ENCODE data around the gene CCL2.

The CCL2 gene

DNA sequence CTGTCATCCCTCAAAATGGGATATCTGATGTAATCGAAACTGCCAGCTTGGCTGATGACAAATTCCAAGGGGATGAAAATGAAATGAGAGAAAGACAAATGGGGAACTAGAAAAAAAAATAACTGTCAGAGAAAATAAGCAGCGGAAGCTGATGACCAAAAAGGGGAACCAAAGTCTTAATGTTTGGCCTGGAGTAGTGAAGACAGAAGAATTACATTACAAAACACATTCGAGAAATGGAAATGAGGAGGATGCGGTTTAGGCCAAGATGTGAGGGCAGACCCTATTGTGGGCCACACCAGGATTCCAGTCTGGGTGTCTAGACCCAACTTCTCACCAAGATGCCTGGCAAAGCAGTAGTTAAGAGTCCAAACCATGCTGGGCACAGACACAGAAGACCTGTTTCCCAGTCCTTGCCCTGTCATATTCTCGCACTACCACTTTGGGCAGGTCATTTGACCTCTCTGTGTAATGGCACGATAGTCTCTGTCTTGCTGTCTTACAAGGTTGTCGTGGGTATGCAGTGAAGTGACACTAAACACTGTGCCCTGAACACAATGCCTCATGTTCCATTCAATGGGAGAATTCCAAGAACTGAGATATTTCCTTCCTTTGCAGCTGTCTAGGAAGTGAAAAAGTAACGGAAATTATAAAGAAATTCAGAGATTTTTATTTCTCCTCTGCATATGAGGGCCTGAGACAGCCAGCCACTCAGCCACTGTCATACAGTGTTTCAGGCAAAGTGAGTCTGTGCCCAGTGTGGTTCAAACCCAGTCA lies 12.3 kb upstream of the CCL2 start:
- no peak for DNase-seq

DNA sequence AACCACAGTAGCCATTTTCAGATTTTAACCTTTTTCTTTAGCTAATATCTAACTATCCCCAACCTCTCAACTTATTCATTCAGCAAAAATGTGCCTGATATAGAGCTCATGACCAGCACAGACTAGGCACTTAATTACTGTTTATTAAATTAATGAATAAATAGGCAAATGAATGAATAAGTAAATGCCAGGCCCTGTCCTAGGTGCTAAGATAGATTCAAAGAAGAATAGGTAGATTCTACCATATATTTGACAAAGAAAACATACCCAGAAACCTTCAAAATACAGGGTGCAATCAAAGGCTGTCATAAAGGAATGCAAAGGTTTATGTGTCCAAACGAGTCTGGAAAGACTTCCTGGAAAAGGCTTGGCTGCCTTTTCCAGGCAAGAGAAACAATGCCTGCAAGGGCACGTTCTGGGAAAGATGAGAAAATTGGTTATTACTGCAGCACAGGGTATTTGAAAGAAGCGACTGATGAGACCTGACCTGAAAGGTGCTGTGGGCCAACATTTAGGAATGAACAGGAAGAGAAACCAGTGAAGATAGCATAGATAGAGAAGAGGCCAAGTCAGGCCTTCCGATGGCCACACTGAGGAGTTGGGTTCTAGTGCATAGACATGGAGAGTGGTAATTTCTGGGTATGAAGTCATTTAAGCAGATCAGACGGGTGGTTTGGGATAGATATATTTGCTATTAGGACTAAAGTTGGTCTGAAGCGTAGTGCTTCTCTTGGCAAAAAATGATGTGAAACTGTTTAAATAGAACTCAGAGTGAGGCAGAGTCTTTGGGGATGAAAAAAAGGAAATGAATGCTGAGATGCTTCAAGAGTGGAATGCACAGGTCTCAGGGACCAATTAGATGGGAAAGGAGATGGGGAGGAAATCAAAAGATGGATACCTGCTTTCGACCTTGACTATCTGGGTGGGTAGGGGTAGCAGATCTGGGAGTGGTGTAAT lies 11.4 kb upstream of the CCL2 start:
- no peak for DNase-seq

DNA sequence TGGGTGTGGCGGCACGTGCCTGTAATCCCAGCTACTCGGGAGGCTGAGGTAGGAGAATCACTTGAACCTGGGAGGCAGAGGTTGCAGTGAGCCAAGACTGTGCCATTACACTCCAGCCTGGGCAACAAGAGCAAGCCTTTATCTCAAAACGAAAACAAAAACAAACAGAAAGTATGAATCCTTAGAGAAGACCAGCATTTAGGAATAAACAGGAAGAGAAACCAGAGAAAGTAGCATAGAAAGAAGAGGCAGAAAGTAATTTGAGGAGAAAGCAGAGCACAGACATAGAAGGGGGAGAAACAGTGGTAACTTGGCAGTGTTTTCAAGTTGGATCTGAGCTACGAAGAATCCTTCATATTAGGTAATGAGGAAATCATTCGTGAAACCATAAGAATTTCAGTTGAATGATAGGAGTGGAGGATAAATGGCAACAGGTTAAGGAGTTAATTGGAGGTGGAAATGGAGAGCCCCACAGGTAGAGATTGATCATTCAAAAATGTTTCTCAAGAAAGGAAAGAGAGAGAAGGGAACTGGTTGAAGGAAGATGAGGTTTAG lies 9.7 kb upstream of the CCL2 start:
- no peak for DNase-seq

DNA sequence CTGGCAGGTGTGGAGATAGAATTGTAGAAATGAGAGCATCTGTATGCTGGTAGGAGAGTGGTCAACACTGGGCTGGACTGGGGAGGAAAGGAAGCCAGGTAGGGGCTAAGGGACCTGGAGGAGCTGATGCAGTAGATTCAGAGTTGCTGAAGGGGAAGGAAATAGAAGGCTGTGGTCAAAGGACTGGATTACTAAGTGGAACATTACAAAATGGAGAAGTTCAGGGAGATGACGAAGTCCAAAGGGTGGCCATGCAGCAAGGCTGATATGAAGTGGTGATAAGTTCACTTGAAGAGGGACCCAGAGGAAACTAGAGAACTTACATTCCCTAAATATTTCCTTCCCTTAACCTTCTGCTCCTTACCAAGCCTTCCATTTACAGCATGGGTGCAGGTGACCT lies 8.6 kb upstream of the CCL2 start:
- DNase-seq, result no peak

DNA sequence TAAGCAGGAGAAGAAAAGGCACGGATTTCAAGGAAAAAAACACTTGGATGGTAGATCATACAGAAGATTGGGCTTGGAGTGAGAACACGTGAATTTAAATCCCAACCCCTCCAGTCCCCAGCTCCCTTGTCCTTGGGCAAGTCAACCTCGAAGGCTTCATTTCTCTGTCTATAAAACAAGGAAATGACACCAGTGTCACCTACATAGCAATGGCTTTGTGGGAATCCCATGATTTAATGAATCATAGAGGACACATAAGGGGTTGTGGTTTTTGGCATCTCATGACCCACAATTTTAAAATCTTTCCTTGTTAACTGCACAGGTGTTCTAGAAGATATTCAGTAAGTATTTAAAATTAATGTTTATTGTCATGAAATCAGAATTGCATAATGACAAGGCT lies 8.2 kb upstream of the CCL2 start:
- no peak for DNase-seq

DNA sequence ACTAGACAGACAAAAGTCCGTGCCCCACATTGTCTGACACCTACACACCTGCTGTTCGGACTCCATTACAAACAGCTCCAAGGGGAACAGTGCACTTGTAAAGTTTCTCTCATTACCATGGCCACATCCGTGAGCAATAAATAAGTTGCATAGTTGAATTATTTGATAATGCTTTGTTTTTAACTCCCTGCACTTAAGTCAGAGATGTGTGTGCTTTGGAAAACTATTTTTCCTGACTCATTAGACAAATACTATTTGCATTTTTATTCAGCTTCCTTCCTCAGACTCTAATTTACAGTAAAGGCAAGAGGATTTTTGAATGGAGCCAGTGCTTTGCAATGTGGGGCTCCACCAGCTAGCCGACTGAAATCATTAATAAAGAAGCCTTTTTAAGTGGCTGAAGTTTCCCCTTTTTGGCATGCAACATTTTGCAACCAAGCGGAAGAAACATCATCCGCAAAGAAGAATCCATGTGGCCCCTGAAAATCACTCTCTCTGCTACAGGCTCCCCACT lies 6.5 kb upstream of the CCL2 start:
- no peak for DNase-seq

DNA sequence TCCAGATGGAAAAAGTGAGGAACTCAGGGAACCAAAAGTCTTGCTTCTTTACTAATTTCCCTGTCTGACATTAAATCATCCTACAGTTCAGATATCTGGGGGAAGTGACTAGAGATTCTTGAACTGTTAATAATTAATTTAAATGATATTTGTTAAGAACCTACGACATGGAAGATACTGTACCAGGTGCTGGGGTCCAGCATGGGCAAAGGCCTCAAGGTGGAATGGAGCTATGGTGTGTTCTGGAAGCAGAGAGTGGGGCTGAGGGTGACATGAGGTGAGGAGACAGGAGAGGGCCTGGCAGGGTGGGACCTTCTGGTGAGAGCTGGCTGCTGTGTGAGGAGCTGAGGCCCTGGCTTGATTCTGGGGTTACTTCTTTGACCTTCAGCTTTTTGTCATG lies 6.0 kb upstream of the CCL2 start:
- DNase-seq, result no peak

DNA sequence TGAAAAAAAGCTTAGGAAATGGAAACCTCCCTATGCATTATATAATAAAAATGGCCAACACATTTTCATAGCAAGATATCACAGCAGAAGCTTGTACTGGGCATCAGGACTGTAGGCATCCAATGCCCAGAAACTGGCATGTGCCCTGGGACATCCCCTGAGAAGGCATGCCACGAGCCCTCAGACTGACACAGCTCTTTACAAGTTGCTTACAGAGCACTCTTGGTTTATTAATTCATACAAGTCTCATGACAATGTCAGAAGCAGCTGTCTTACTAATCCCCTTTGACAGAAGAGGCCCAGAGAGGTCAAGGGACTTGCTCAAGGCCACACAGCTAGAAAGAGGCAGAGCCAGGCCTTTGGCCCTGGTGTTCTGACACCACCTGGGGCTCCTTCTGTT lies 5.6 kb upstream of the CCL2 start:
- no peak for DNase-seq

DNA sequence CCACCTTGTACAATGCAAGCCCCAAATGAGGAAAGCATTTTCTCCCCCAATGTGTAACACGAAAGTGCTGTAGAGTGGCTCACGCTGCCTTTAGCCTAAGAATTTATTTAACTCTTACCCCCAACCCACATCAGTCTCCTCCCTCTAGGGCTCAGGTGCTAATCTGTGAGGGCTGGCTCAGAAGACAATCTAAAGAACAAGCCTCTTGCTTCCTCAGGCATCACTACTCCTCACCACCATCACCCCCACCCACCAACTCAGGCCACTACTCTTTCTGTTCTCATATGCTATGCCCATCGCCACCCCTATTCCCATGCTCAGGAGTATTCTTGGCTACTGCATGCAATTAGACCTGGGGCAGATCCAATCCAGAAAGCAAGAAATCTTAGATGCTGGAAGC lies 3.9 kb upstream of the CCL2 start:
- DNase-seq, result no peak

DNA sequence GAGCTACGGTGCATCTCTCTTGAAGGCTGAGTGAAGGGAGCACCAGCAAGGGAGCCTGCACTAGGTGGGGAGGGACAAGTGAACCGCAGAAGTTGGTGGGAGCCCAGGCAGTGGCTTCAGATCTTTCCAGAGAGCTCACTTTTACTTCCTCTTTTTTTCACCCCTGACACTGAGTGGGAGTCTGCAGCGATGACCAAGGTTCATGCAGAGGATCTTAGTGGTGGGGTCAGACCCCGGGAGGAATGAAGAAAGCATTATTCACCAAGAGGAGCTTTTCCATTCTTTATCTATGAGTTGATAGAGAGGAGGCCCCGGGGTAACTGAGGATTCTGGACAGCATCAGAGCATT lies 3.0 kb upstream of the CCL2 start:
- no peak for DNase-seq

DNA sequence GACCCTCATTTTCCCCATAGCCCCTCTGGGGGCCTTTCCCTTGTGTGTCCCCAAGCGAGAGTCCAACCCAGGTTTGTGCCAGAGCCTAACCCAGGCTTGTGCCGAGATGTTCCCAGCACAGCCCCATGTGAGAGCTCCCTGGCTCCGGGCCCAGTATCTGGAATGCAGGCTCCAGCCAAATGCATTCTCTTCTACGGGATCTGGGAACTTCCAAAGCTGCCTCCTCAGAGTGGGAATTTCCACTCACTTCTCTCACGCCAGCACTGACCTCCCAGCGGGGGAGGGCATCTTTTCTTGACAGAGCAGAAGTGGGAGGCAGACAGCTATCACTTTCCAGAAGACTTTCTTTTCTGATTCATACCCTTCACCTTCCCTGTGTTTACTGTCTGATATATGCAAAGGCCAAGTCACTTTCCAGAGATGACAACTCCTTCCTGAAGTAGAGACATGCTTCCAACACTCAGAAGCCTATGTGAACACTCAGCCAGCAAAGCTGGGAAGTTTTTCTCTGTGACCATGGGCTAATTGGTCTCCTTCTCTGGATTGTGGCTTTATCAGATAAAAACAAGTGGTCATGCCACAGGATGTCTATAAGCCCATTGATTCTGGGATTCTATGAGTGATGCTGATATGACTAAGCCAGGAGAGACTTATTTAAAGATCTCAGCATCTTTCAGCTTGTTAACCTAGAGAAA lies 2.5 kb upstream of the CCL2 start:
- DNase-seq, result no peak

DNA sequence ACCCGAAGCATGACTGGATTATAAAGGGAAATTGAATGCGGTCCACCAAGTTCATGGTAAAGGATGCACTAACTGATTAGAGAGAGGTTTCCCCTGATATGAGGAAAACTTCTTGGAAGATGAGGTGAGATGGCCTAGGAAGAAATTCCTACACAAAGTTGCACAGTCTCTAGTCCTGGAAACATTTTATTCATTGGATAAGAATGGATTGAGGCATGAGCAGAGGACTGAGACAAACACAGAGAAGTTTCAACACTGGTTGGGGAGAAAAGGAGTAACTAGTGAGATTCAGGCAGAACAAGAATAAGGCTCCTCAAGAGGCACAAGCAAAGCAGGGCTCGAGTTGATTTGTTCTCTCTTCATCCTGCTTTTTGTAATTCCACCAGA lies 2.0 kb upstream of the CCL2 start:
- DNase-seq, result no peak

DNA sequence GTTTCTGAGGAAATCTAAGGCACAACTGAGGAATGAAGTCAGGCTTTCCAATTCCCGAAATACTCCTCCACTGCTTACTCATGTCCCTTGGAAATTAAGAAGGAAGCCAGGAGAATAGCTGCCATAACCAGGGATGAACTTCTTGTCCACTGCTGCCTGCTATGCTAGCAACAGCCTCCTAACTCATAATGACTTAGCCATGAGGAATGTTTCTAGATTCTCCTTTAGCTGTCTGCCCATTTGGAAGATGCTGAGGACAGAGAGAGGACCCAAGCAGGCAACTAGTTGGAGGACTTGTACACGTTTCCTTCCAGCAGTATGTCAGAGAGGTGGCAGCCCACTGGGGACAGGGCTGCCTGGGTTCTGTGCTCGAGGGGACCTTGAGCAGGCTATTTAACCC lies 939 bp upstream of the CCL2 start:
- DNase-seq, result no peak

DNA sequence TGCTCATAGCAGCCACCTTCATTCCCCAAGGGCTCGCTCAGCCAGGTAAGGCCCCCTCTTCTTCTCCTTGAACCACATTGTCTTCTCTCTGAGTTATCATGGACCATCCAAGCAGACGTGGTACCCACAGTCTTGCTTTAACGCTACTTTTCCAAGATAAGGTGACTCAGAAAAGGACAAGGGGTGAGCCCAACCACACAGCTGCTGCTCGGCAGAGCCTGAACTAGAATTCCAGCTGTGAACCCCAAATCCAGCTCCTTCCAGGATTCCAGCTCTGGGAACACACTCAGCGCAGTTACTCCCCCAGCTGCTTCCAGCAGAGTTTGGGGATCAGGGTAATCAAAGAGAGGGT lies 272 bp downstream of the CCL2 start:
- no peak for DNase-seq

DNA sequence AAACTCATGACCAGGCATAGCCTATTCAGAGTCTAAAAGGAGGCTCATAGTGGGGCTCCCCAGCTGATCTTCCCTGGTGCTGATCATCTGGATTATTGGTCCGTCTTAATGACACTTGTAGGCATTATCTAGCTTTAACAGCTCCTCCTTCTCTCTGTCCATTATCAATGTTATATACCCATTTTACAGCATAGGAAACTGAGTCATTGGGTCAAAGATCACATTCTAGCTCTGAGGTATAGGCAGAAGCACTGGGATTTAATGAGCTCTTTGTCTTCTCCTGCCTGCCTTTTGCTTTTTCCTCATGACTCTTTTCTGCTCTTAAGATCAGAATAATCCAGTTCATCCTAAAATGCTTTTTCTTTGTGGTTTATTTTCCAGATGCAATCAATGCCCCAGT lies 756 bp downstream of the CCL2 start:
- no peak for DNase-seq

DNA sequence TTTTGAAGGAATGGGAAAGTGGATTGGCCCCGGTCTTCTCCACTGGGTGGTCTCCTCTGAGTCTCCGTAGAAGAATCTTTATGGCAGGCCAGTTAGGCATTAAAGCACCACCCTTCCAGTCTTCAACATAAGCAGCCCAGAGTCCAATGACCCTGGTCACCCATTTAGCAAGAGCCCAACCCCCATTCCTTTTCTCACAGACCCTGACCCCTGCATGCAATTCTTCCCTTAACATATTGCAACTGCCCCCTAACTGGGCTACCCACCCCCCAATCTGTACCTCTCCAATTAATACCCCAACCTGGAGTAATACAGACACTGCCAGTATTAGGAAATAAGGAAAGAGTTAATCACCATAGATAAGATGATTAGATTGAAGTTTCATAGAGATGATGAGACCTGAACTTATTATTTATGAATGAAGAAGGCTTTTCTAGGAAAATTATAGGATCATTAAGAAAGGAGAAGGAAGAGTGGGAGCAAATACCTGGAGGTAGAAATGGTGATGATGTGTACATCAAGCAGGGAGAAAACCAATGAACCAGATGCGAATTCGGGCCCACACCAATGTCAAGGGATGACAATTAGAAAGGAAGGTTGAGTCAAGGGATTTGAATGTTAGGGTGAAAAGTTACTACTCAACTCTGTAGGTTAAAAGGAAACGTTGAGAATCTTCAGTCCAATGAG lies 2.4 kb downstream of the CCL2 start:
- no peak for DNase-seq

DNA sequence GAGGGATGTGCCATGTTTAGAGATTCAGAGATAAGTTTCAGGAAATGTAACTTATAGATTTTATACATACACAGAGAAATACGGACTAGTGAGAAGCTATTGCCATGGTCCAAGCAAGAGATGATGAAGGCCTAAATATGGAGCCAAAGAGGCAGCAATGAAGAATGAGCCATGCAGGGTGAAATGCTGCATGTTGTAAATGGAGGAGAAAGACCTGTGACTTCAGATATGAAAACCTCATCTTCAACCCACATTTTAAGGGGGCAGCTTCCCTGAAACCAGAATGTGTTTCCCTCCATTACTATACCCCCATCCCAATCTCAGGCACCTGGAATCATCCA lies 2.9 kb downstream of the CCL2 start:
- DNase-seq, result no peak

DNA sequence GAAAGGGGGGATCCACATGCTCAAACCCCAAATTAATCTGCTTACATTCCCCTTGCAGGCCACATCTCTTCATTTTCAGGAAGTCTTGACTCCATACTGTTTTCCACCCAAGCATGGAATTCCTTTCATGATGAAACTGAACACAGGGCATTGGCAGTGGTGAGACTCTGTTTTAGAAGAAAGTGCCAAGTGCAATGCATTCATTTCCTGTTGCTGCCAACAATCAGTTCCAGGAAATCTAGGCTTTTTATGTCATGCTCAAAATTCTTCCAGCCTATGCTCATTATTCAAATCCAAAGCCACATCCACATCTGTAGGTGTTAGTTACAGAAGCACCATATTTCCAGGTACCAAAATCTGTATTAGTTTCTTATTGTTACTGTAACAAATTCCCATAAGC lies 4.1 kb downstream of the CCL2 start:
- no peak for DNase-seq

DNA sequence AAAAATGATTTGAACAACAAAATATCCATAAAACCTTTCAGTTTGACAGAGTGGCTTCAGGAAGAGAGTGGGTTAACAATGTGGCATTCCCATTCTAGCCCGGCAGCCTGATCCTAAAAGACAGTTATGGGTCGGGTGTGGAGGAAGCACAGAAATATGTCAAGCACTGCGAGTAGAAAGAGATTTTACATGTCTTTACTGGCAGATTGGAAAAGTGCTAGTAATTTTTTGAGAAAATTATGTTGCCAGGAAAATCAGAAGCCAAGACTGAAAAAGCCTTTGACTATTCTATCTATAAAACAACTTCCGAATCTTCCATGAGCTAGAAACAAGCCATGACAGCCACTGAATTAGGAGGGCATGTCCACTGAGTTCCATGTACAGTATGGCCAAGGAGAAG lies 5.8 kb downstream of the CCL2 start:
- DNase-seq, result no peak

DNA sequence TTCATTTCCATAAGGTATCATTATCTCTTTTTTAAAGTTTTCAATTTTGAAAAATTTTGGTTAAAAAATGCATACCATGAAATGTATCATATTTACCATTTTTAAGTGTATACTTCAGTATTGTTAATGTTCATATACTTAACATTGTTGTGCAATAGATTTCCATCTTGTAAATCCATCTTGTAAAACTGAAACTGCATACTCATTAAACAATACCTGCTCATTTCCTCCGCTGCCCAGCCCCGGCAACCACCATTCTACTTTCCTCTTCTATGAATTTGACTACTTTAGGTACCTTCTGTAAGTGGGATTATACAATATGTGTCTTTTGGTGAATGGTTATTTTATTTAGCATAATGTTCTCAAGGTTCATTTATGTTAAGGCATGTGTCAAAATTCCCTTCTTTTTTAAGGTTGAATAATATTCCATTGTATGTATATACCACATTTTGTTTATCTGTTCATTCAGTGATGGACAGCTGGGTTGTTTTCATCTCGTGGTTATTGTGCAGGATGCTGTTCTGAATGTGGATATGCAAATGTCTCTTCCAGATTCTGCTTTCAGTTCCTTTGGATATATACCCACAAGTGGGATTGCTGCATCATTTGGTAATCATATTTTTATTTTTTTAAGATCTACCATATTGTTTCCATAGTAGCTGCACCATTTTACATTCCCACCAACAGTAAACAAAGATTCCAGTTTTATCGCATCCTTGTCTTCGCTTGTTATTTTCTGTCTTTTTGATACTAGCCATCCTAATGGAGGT lies 6.7 kb downstream of the CCL2 start:
- no peak for DNase-seq

DNA sequence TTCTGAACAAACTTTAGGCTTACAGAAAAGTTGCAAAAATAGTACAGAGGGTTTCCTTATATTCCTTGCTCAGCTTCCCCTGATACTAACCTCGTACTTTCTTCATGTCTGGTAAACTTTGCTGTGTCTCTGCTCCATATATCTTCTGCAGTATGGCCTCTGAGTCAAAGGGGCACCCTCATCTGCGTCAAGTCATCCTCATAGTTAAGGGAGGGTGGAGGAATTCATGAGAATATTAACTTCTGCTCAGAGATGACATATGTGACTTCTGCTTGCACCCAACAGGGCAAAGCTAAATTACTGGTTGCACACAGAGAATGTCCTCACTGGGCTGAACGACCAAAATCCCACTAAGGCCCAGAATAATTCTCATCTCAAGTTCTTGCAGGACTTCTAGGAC lies 10.6 kb downstream of the CCL2 start:
- no peak for DNase-seq

DNA sequence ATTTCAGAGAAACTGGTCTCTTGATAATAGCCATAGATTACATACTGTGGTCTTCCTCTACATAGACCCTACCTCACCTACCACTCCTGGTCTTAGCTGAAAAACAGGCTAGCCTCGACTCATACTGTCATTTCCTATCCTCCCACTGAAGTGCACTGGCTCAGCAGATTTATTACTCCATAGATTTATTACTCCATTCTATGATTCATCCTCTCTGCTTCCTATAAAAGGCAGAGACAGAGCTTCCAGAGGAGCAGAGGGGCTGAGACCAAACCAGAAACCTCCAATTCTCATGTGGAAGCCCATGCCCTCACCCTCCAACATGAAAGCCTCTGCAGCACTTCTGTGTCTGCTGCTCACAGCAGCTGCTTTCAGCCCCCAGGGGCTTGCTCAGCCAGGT lies 14.9 kb downstream of the CCL2 start, which contains the start of gene CCL7:
Gene CCL7 (plus strand): TSS at position 253 of the 400 bp plus-strand sequence. CDS start 70 bp downstream, at position 323.
- DNase-seq, result no peak
